ENCODE measurements around the gene NLRP6. TPM values are rescaled to one million over a fixed set of nuclear protein-coding genes. Genes with fewer than 3 reads are reported as not detected.
"Not testable (repeated sequence)": the region's sequence is repeated elsewhere in the genome, so short reads cannot be mapped to it uniquely, and the experiment has no call there.

NLRP6 gene
- 0.35 TPM for polyA plus RNA-seq (ENCODE audit: insufficient read length)
- long read RNA-seq, donor 1: 0 reads
- long read RNA-seq, donor 2: 0 reads
- long read RNA-seq, donor 3: 0 reads
- long read RNA-seq, donor 4: 0 reads
- long read RNA-seq, donor 5: 0 reads
- long read RNA-seq, donor 6: 0 reads
- long read RNA-seq, donor 7: 0 reads
- long read RNA-seq, donor 8: 0 reads

GRCh38 chr11:278001-278951, at the start of gene NLRP6:
TSS of gene NLRP6 (plus strand) at chr11:278407. CDS start at chr11:278570, 163 bp downstream.
- no peak for DNase-seq

- no peak for DNase-seq
Measured at GRCh38 chr11:230431-230830, 47.8 kb upstream of the NLRP6 start.

GRCh38 chr11:232783-233565, 45.2 kb upstream of the NLRP6 start:
- DNase-seq: no peak

DNA sequence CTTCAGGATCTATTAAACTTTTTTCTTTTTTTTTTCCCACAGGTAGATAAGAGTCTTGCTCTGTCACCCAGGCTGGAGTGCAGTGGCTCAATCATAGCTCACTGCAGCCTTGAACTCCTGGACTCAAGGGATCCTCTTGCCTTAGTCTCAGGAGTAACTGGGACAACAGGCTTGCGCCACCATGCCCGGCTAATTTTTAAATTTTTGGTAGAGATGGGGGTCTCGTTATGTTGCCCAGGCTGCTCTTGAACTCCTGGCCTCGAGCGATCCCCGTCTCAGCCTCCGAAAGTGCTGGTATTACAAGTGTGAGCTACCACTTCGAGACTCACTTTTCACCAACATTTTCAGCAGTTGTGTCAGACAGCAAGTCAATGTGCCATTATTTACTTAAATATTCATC, 43.0 kb upstream of the NLRP6 start:
- DNase-seq: no peak

DNA sequence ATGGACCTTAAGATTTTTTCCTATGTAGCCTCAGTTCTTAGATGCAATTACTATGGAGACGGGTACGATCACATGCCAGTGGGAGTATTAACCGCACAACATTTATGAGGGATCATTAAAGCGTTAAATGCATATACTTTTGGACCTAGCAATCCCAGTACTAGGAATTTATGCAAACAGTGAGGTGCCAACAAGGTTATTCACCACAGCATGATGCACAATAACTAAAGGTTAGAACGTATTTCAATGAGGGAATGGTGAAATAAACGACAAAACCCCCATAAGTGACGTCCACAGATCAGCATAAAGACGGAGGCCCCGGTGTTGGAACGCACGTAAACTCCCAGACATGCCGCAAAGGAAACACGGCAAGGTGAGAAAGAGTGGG, 42.6 kb upstream of the NLRP6 start:
- DNase-seq: peak; percentile 8

- DNase-seq: peak; percentile 77
Measured at GRCh38 chr11:235997-236773, 42.0 kb upstream of the NLRP6 start, which contains the start of gene SIRT3. TSS of gene SIRT3 (minus strand) at chr11:236342. CDS start at chr11:236328, 14 bp downstream.

DNA sequence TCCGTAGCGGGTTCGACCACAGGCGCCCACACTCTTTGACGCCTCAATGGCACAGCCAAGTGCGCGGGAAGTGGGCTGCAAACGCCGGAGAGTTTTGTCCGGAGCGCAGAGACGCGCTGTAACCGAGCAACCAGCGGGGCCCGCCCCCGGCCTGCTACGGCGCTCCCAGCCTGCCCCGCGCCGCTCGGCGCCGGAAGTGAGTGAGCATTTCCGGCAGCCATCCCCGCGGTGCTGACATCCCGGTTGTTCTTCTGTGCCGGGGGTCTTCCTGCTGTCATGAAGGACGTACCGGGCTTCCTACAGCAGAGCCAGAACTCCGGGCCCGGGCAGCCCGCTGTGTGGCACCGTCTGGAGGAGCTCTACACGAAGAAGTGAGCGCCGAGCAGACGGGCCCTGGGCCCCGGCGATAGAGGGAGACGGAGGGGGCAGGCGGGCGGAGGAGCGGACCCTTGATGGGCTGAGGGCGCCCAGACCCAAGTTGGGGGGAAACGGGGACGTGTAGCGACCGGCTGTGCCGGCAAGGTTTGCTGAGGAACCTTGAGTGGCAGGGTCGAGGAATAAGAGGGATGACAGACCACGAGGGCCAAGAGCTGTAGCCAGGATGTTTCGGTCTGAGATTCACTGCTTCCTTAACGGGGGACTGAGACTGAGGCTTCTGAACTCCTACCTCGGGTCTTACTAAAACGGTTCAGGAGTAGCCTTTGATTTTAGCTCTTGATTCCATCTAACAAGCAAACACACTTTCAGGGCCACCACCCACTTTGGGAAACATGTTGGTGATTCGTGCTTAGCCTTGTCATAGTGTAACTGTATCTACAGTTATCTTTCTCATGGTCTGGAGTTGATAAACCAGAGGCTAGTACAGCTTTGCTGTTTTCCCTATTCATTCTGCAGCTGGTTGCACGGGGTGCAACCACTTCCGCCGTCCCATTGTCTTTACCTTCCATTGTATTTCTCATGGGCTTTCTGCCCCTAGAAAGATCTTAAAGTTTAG, 41.1 kb upstream of the NLRP6 start, which contains the start of gene PSMD13:
PSMD13 (plus strand) TSS at position 203 of the 994 bp plus-strand sequence; CDS start at position 277, 74 bp downstream.
- peak; percentile 84 for DNase-seq

DNA sequence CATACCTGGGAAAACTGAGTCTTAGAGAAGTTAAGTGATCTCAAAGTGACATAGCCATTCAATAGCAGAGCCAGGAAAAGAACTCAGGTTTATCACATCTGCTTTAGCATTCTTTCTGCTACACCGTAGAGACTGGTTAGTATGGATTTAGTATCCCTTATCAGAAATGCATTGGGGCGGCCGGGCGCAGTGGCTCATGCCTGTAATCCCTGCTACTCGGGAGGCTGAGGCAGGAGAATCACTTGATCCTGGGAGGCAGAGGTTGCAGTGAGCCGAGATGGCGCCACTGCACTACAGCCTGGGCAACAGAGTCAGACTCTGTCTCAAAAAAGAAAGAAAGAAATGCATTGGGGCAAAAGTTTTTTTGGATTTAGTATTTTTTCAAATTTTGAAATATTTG, 39.9 kb upstream of the NLRP6 start:
- not testable (repeated sequence) for DNase-seq

DNA sequence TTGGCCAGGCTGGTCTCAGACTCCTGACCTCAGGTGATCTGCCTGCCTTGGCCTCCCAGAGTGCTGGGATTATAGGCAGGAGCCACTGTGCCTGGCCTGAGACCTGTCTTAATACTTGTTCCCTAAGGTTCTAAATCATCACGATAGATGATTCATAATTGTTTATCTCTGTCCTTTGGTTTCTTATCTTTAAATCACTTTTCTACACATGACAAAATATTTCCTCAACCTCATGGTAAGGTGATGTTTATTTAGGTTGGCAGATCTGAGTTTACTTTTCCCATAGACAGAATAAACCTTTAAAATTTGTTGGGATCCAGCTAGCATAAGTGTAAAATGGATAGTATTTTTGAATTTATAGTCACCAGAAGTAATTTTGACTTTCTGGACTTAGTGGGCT, 37.9 kb upstream of the NLRP6 start:
- no peak for DNase-seq

GRCh38 chr11:241634-242033, 36.6 kb upstream of the NLRP6 start:
- no peak for DNase-seq

DNA sequence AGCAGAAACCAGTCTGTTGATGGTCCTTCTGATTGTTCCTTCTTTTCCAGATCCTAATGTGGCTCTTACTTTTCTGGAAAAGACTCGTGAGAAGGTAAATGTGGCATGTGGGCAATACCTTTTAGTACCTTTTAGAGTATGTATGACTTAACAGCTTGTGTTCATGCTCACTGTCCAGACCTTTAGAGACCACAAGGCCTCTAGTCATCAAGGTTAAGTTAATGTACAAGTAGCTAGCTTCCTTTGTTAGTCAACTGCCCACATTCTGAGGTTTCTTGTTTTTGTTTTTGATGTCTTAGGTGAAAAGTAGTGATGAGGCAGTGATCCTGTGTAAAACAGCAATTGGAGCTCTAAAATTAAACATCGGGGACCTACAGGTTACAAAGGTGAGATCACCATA, 33.8 kb upstream of the NLRP6 start:
- DNase-seq: no peak

GRCh38 chr11:249062-249461, 29.1 kb upstream of the NLRP6 start:
- no peak for DNase-seq

DNA sequence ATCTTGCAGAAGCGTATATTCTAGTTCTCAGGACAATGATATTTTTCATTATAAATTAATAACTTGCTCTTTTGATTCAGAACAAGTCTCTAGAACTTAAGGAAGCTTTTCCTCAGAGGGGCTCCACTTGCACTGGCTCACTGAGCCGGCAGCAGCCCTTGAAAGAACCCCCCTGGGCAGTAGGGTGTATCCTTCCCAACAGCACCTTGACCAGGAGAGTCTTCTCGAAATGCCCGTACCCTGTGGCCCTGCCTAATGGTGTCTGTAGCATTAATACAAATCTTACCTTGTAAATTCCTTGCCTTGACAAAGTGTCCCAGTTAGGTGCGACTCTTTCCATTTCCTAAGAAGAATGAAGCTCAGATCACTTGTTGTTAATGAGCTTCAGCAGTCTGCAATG, 27.9 kb upstream of the NLRP6 start:
- no peak for DNase-seq

DNA sequence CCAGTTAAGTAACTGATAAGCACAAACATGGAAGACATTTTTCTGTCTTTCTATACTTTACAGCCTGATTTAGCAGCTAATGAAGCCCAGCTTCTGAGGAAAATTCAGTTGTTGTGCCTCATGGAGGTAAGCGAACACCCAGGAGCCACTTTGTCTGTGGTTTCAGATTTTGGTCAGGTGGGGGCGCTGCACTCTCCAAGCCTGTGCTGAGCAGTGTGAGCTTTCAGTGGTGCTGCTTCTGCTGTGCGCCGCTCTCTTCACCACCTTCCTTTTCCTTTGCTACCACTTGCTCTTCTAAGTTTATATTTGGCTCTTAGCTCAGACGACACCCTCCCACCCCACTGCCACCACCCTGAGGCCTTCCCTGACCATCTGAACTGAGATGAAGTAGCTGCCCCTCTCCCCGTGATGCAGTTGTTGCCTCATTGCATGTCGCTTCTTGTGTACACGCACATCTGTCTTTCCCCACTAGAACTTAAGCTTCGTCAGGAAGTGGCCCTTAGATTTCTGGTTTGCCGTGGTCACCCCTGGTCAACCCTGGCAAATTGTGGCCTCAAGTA, 27.4 kb upstream of the NLRP6 start:
- peak; percentile 26 for DNase-seq

DNA sequence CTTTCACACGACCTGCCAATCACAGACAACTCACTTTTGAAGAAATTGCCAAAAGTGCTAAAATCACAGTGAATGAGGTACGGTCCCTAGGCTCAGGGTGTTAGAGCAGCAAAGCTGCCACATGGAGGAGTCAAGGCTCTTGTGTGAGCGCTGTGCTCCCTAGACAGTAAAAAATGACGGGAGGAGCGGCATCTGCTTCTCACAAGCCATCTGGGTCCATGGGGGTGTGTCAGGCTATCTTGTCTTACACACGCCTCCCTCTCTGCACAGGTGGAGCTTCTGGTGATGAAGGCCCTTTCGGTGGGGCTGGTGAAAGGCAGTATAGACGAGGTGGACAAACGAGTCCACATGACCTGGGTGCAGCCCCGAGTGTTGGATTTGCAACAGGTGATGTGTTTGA, 26.7 kb upstream of the NLRP6 start:
- no peak for DNase-seq

GRCh38 chr11:252666-253065, 25.5 kb upstream of the NLRP6 start:
- no peak for DNase-seq

DNA sequence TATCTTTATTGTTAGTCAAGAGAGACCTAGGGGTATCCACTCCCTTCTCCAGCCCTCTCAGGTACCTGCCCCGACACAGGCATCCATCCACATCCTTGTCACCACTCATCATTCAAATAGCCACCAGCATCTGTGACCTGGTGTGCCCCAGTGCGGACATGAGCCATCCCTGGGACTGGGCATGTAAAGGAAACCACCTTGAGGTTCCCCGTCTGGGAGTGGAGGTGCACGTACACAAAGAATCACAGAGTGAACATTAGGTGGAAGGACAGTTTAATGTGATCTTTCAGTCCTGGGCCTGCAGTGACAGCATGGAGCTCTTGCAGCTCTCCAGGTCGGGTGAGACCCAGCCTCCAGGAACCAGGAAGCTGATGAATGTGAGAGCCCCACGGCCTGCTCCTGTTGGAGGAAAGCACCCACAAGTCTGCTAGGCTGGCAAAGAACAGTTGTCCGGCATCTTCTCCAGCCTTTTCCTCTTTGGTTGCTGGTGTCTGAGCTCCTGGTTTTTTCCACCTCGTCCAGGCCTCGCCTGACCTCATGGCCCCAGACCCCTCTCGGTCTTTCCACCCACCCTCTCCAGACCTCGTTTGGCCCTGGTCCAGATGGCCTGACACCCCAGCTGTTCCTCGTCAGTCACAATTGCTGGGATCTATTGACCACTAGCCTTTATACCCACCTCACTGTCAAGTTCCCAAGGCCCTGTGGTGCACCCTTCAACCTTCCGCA, 24.9 kb upstream of the NLRP6 start:
- DNase-seq: no peak

DNA sequence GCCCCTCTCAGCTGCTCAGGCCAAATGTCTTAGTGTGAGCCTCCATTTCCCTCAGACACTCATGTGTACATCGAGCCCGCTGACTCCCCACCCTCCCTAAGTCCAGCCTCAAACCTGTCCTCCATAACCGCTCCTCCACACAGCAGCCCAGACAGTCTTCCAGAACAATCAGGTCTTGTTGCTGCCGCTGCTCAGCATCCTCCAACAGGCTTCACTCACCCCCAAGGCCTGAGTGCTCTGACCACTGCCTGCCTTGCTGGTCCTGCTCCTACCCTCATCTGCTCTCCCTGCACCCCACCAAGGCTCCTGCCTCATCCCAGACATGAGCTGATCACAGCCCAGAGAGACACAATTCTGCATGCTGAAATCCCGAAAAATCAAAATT, 24.3 kb upstream of the NLRP6 start:
- no peak for DNase-seq

DNA sequence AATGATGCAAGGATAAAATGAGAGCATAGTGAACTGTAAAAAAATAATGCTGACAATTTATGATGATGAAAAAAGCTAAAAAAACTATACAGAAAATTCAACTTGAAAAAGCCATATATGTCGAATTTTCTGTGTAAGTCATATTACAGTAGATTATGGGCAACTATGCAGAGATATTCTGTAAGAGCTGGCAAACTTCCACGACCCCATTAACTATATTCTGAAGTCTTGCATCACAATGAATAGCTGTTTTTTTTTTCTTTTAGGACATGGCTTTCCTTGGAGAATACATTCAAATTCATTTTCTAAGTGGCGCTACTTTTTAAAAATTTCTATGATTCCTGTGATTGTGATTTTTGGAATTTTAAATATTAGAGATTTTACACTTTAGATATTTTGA, 23.0 kb upstream of the NLRP6 start:
- DNase-seq: no peak

Measured in left kidney (tissue), 8 donors.